HepG2 (cell line): ENCODE results near the gene PSORS1C2. TPM values are rescaled to one million over a fixed set of nuclear protein-coding genes. Genes with fewer than 3 reads are reported as not detected.

Source experiments
- ATAC-seq: fragments of 200-7000 bp; cut with Tn5 transposase; 3 replicates; pipeline ENCODE4 v1.9.1; 2020; ENCODE audit warnings: mild to moderate bottlenecking, moderate library complexity
- BruUV-seq: library from RNA; stranded (reverse); fragments of 400-500 nt; replicated peaks from 2 replicates; lab custom pipeline; 2021; lab: Mats Ljungman, UMichigan
- CTCF ChIA-PET: fragments of 300-600 bp; formaldehyde crosslinking; extraction: SDS; loops from one replicate; lab custom pipeline; 2021; ENCODE audit warnings: low total read pairs, inconsistent platforms, low intra/inter-chr PET ratio; lab: Yijun Ruan, JAX
- POLR2A ChIA-PET: fragments of 350-600 bp; sonication (Branson Sonifier 250); formaldehyde crosslinking; loops from one replicate; lab custom pipeline; 2020; ENCODE audit warnings: antibody characterized with exemption, inconsistent platforms; lab: Yijun Ruan, JAX
- DNase-seq: peaks from one replicate; pipeline ENCODE4 v3.0.0-alpha.2; 2015; ENCODE audit warnings: low spot score
- FAIRE-seq: peaks from 3 replicates; lab custom pipeline; 2011; peaks lifted over from hg19 to GRCh38; lab: Jason Lieb, UNC
- H2AFZ ChIP-seq: one replicate; pipeline ENCODE4 v1.6.1; 2011; ENCODE audit warnings: low read length, inconsistent platforms
- H3K27ac ChIP-seq: fragments of 300-600 bp; 3 replicates; pipeline ENCODE4 v1.8.0; 2011; ENCODE audit warnings: mixed run types, mild to moderate bottlenecking, mixed read lengths, low read length, inconsistent platforms; ENCODE audit not compliant: insufficient read depth; ENCODE audit errors: extremely low read length
- H3K27me3 ChIP-seq, 2 experiments: fragments of 200-600 bp in 1 of 2; 2 replicates in 1 of 2; 3 replicates in 1 of 2; pipeline versions ENCODE4 v1.6.0 to v1.8.0; 2011; ENCODE audit warnings: low read length in 2 of 2, mild to moderate bottlenecking in 2 of 2, moderate library complexity in 2 of 2, inconsistent platforms in 1 of 2; ENCODE audit not compliant: insufficient read depth in 2 of 2, control insufficient read depth in 1 of 2
- H3K36me3 ChIP-seq, 2 experiments: fragments of 200-600 bp in 1 of 2; replicated peaks in 1 of 2; 2 replicates in 1 of 2; 3 replicates in 1 of 2; pipeline versions ENCODE4 v1.5.1 to v1.8.0; 2011; ENCODE audit warnings: low read length in 2 of 2, inconsistent platforms in 1 of 2; ENCODE audit not compliant: insufficient read depth in 2 of 2, control insufficient read depth in 1 of 2
- H3K4me1 ChIP-seq: 2 replicates; pipeline ENCODE4 v1.5.1; 2012; ENCODE audit warnings: low read length, inconsistent platforms; ENCODE audit not compliant: insufficient read depth
- H3K4me2 ChIP-seq: 2 replicates; pipeline ENCODE4 v1.6.0; 2011; ENCODE audit warnings: low read depth, low read length, inconsistent platforms
- H3K4me3 ChIP-seq, 3 experiments: fragments of 200-600 bp in 1 of 3; sonication (generic), shearing (Covaris generic) in 1 of 3; replicated peaks in 1 of 3; 2 replicates each; pipeline ENCODE4 v1.5.1; 2011 to 2016; ENCODE audit warnings: low read length in 3 of 3, inconsistent platforms in 2 of 3, low read depth in 2 of 3, mild to moderate bottlenecking in 2 of 3, control low read depth in 1 of 3, mixed read lengths in 1 of 3; ENCODE audit not compliant: insufficient read depth in 1 of 3
- H3K79me2 ChIP-seq: one replicate; pipeline ENCODE4 v1.6.1; 2011; ENCODE audit warnings: low read length, inconsistent platforms; ENCODE audit not compliant: insufficient read depth
- H3K9ac ChIP-seq: 2 replicates; pipeline ENCODE4 v1.6.0; 2011; ENCODE audit warnings: mild to moderate bottlenecking, low read depth, low read length, inconsistent platforms; ENCODE audit not compliant: insufficient read depth
- H3K9me3 ChIP-seq: 2 replicates; pipeline ENCODE4 v1.5.1; 2012; ENCODE audit warnings: mild to moderate bottlenecking, low read length
- H4K20me1 ChIP-seq: 2 replicates; pipeline ENCODE4 v1.6.0; 2011; ENCODE audit warnings: inconsistent platforms, mild to moderate bottlenecking, low read length, moderate library complexity; ENCODE audit not compliant: insufficient read depth
- CREB3 ChIP-seq: sonication (generic); formaldehyde crosslinking; IDR thresholded peaks from 2 replicates; pipeline ENCODE4 v1.5.0; 2020; ENCODE audit warnings: missing genetic modification reagents
- KLF13 ChIP-seq: sonication (generic); formaldehyde crosslinking; IDR thresholded peaks from 2 replicates; pipeline ENCODE4 v1.4.0; 2020; ENCODE audit warnings: mild to moderate bottlenecking, missing genetic modification reagents
- MED1 ChIP-seq: sonication (generic); formaldehyde crosslinking; IDR thresholded peaks from 2 replicates; pipeline ENCODE4 v1.4.0; 2020; ENCODE audit warnings: missing genetic modification reagents
- MEIS2 ChIP-seq: sonication (generic); formaldehyde crosslinking; IDR thresholded peaks from 2 replicates; pipeline ENCODE4 v1.9.0; 2021; ENCODE audit warnings: mild to moderate bottlenecking, missing genetic modification reagents
- RAD21 ChIP-seq: fragments of 450-650 bp; formaldehyde crosslinking; IDR thresholded peaks from 2 replicates; pipeline ENCODE4 v1.5.0; 2020; ENCODE audit warnings: mild to moderate bottlenecking
- RAD51 ChIP-seq: fragments of 450-650 bp; IDR thresholded peaks from 2 replicates; pipeline ENCODE4 v1.6.1; 2016; ENCODE audit warnings: borderline replicate concordance
- RFXANK ChIP-seq: IDR thresholded peaks from 2 replicates; pipeline ENCODE4 v1.6.1; 2016
- RFXAP ChIP-seq: sonication (generic); formaldehyde crosslinking; IDR thresholded peaks from 2 replicates; pipeline ENCODE4 v1.4.0; 2020; ENCODE audit warnings: missing genetic modification reagents, borderline replicate concordance
- SNAI1 ChIP-seq: sonication (generic); formaldehyde crosslinking; IDR thresholded peaks from 2 replicates; pipeline ENCODE4 v1.5.0; 2020; ENCODE audit warnings: mild to moderate bottlenecking, missing genetic modification reagents, borderline replicate concordance
- TAF15 ChIP-seq: fragments of 200-400 bp; formaldehyde crosslinking; IDR thresholded peaks from one replicate; pipeline ENCODE4 v1.6.1; 2018; ENCODE audit warnings: mild to moderate bottlenecking, low read depth, low read length; ENCODE audit not compliant: poor library complexity, severe bottlenecking
- ZBTB7A ChIP-seq: sonication (generic); formaldehyde crosslinking; IDR thresholded peaks from 2 replicates; pipeline ENCODE4 v1.8.0; 2022; ENCODE audit warnings: mild to moderate bottlenecking, missing genetic modification reagents
- ZFP82 ChIP-seq: sonication (generic); formaldehyde crosslinking; IDR thresholded peaks from 2 replicates; pipeline ENCODE4 v1.5.1; 2020; ENCODE audit warnings: mild to moderate bottlenecking, missing genetic modification reagents, borderline replicate concordance
- ZMYM4 ChIP-seq: sonication (generic); formaldehyde crosslinking; IDR thresholded peaks from 2 replicates; pipeline ENCODE4 v1.8.1; 2023; ENCODE audit warnings: mild to moderate bottlenecking, missing genetic modification reagents
- ZNF12 ChIP-seq: sonication (generic); formaldehyde crosslinking; IDR thresholded peaks from 2 replicates; pipeline ENCODE4 v1.5.0; 2020; ENCODE audit warnings: missing genetic modification reagents
- ZNF121 ChIP-seq: sonication (generic); formaldehyde crosslinking; IDR thresholded peaks from 2 replicates; pipeline ENCODE4 v1.5.0; 2020; ENCODE audit warnings: mild to moderate bottlenecking, missing genetic modification reagents
- ZNF232 ChIP-seq: sonication (generic); formaldehyde crosslinking; IDR thresholded peaks from 2 replicates; pipeline ENCODE4 v1.4.0; 2020; ENCODE audit warnings: missing genetic modification reagents, borderline replicate concordance
- ZNF33A ChIP-seq: sonication (generic); formaldehyde crosslinking; IDR thresholded peaks from 2 replicates; pipeline ENCODE4 v1.5.1; 2020; ENCODE audit warnings: missing genetic modification reagents, mild to moderate bottlenecking, moderate library complexity, borderline replicate concordance
- WGBS: methylation state at CpG from one replicate; pipeline ENCODE4 v1.1.6; 2017; ENCODE audit warnings: low lambda C conversion rate; 5-methylcytosine and 5-hydroxymethylcytosine counted together
- in situ Hi-C: cut with HindIII; loops from 2 replicates; pipeline ENCODE4 v1.10.0; 2017; ENCODE audit warnings: low pct_unique_long_range_greater_than_20kb; ENCODE audit not compliant: extremely low pct_ligation_motif_present
- intact Hi-C: fragments of 100-400 bp; cut with micrococcal nuclease; formaldehyde crosslinking; loops from one replicate; pipeline ENCODE4 v1.10.0; 2022; ENCODE audit not compliant: unreplicated experiment
- polyA plus RNA-seq, 8 experiments: library from polyadenylated mRNA; depleted of rRNA in 3 of 8; stranded (reverse) in 7 of 8; unstranded in 1 of 8; fragments of >200 nt; fragmentation: Illumina TruSeq in 4 of 8; extraction: Trizol in 4 of 8; gene quantifications; 2 replicates each; pipeline versions ENCODE4 v1.2.1 to v1.2.3, GENCODE V29; 2011 to 2016; ENCODE audit warnings: low read depth in 4 of 8, missing spikeins in 1 of 8, mixed read lengths in 1 of 8; ENCODE audit not compliant: insufficient read depth in 1 of 8
- total RNA-seq, 5 experiments: library from RNA; depleted of rRNA; stranded (reverse); fragments of >200 nt; fragmentation: Illumina TruSeq; extraction: Trizol; gene quantifications; 2 replicates each; pipeline ENCODE4 v1.2.3, GENCODE V29; 2016; ENCODE audit warnings: low read depth in 1 of 5

The PSORS1C2 gene
- total and polyA plus RNA-seq, 2 of the 13 experiments (the other 11 are each of a cell fraction or from before 2014, with no cell fraction given) = not detected

GRCh38 chr6:31171931-31172905 lies 33.4 kb upstream of the PSORS1C2 start:
- no peak overlapping the region for H3K27ac ChIP-seq
- ChIA-PET CTCF (no interaction called here), POLR2A (no interaction called here)
- no peaks in the 10 kb centered on the region for H3K27me3 ChIP-seq
- DNase-seq (no peak), ATAC-seq (no peak), FAIRE-seq (no peak)
- no peak overlapping the region for H3K4me3 ChIP-seq
- H3K4me2 ChIP-seq = no peak overlapping the region
- no peak overlapping the region for H3K9ac ChIP-seq
- H3K79me2 ChIP-seq = peaks cover 3% of the 10 kb centered on the region
- BruUV-seq = no TSS peak
- no peaks in the 10 kb centered on the region for H3K4me1 ChIP-seq
- in situ Hi-C loops = no loop called here
- H3K36me3 ChIP-seq = peaks cover 6 to 36% of the 10 kb centered on the region in 2 experiments
- H4K20me1 ChIP-seq = no peaks in the 10 kb centered on the region; the same call in 1 of the 2 replicates
- TF ChIP-seq CREB3 (no peak), RAD21 (CRISPR knock-in tag) (no peak), ZFP82 (CRISPR knock-in tag) (no peak), ZNF232 (no peak), RFXANK (CRISPR knock-in tag) (no peak)
- no peak overlapping the region for H2AFZ ChIP-seq
- WGBS = 88% methylated on average over 15 of the region's 16 CpGs
- intact Hi-C loops = no loop called here
- H3K9me3 ChIP-seq = no peaks in the 10 kb centered on the region

- Histone ChIP-seq H2AFZ (no peak overlapping the region), H3K9ac (no peak overlapping the region), H3K27me3 (no peaks in the 10 kb centered on the region), H4K20me1 (no peaks in the 10 kb centered on the region; the same call in 1 of the 2 replicates), H3K79me2 (peaks cover 1% of the 10 kb centered on the region), H3K27ac (no peak overlapping the region), H3K4me3 (no peak overlapping the region), H3K4me1 (no peaks in the 10 kb centered on the region), H3K9me3 (no peaks in the 10 kb centered on the region), H3K4me2 (no peak overlapping the region), H3K36me3 (peaks cover 6 to 31% of the 10 kb centered on the region in 2 experiments)
- ATAC-seq = no peak
- in situ Hi-C loops = no loop called here
- ChIA-PET POLR2A (no interaction called here), CTCF (no interaction called here)
- TF ChIP-seq RFXAP (no peak), SNAI1 (CRISPR knock-in tag) (no peak), RAD51 (no peak), MED1 (CRISPR knock-in tag) (no peak), ZNF33A (CRISPR knock-in tag) (no peak), ZNF12 (no peak), KLF13 (CRISPR knock-in tag) (no peak), ZNF121 (CRISPR knock-in tag) (no peak), TAF15 (no peak), ZMYM4 (CRISPR knock-in tag) (no peak), MEIS2 (CRISPR knock-in tag) (no peak), ZBTB7A (no peak)
- no peak for DNase-seq
- intact Hi-C loops = no loop called here
- BruUV-seq = no TSS peak
- 98% methylated on average over 10 of the region's 10 CpGs for WGBS
- FAIRE-seq = no peak
These were observed 32.3 kb upstream of the PSORS1C2 start for GRCh38 chr6:31170987-31171671.
